AG09309 (cell line): Measurements from ENCODE around the gene LHFPL3.

Experiments used
- DNase-seq: peaks from one replicate; pipeline ENCODE4 v3.0.0-alpha.2; 2010; ENCODE audit warnings: low read depth
- H3K4me3 ChIP-seq: 2 replicates; pipeline ENCODE4 v1.5.1; 2011; ENCODE audit warnings: mild to moderate bottlenecking, low read depth, low read length, moderate library complexity; ENCODE audit not compliant: control insufficient read depth
- CTCF ChIP-seq: IDR thresholded peaks from 2 replicates; pipeline ENCODE4 v1.5.1; 2011; ENCODE audit warnings: mild to moderate bottlenecking, low read depth, low read length, inconsistent platforms; ENCODE audit not compliant: insufficient read depth, control insufficient read depth; ENCODE audit errors: missing control alignments

Gene LHFPL3

GRCh38 chr7:104878577-104878976, 550.2 kb downstream of the LHFPL3 start:
- no peak for DNase-seq
- no peak overlapping the region for H3K4me3 ChIP-seq
- no peak for TF ChIP-seq CTCF

GRCh38 chr7:104883248-104883717, 554.9 kb downstream of the LHFPL3 start:
- TF ChIP-seq CTCF, result no peak
- no peak for DNase-seq
- H3K4me3 ChIP-seq, result no peak overlapping the region

GRCh38 chr7:104883718-104884452, 555.5 kb downstream of the LHFPL3 start:
- DNase-seq, result peak; percentile 45
- H3K4me3 ChIP-seq, result no peak overlapping the region
- TF ChIP-seq CTCF, result peak; percentile 98

GRCh38 chr7:104886651-104887050, 558.2 kb downstream of the LHFPL3 start:
- no peak for DNase-seq
- TF ChIP-seq CTCF, result no peak

GRCh38 chr7:104890216-104890615, 561.8 kb downstream of the LHFPL3 start:
- DNase-seq, result no peak
- no peak for TF ChIP-seq CTCF
- no peak overlapping the region for H3K4me3 ChIP-seq

More at GRCh38 chr7:104886651-104887050, 558.2 kb downstream of the LHFPL3 start:
- no peak overlapping the region for H3K4me3 ChIP-seq

GRCh38 chr7:104891949-104892348, 563.5 kb downstream of the LHFPL3 start:
- no peak for DNase-seq
- no peak for TF ChIP-seq CTCF
- H3K4me3 ChIP-seq, result no peak overlapping the region
